Stomach (tissue), 9 donors: ENCODE results near the gene ENOX1. TPM values are rescaled to one million over a fixed set of nuclear protein-coding genes. Genes with fewer than 3 reads are reported as not detected.

ENCODE experiments used
- DNase-seq, 2 donors: peaks; one replicate each; pipeline versions ENCODE4 v3.0.0 to v3.0.0-alpha.2; 2013 to 2019
- H3K27ac ChIP-seq, 5 donors: fragments of 200-600 bp in 4 of 5; sonication (generic) in 4 of 5; one replicate each; pipeline ENCODE4 v1.5.1; 2013 to 2019; ENCODE audit warnings: mild to moderate bottlenecking in 1 of 5, moderate library complexity in 1 of 5
- H3K27me3 ChIP-seq, 3 donors: fragments of 200-600 bp; sonication (generic); one replicate each; pipeline ENCODE4 v1.5.1; 2017 to 2019; ENCODE audit warnings: mixed run types in 1 of 3
- H3K36me3 ChIP-seq, 4 donors: fragments of 200-600 bp; sonication (generic); 1 replicate in 3 of 4; 2 replicates in 1 of 4; pipeline ENCODE4 v1.5.1; 2016 to 2019
- H3K4me1 ChIP-seq, 4 donors: fragments of 200-600 bp; sonication (generic); one replicate each; pipeline ENCODE4 v1.5.1; 2016 to 2019
- H3K4me3 ChIP-seq, 4 donors: fragments of 200-600 bp; sonication (generic) in 3 of 4; one replicate each; pipeline ENCODE4 v1.5.1; 2016 to 2019; ENCODE audit warnings: mild to moderate bottlenecking in 1 of 4
- H3K9me3 ChIP-seq, 4 donors: fragments of 200-600 bp; sonication (generic); one replicate each; pipeline ENCODE4 v1.5.1; 2016 to 2019
- CTCF ChIP-seq, 7 experiments: fragments of 450-650 bp in 4 of 7; fragments of 200-600 bp in 3 of 7; sonication (generic) in 3 of 7; IDR thresholded peaks; one replicate each; pipeline ENCODE4 v1.5.1; 2016 to 2019; ENCODE audit warnings: antibody characterized with exemption in 7 of 7, control low read depth in 2 of 7, mild to moderate bottlenecking in 1 of 7
- EP300 ChIP-seq: sonication (generic); formaldehyde crosslinking; IDR thresholded peaks from one replicate; pipeline ENCODE4 v1.6.1; 2017; ENCODE audit warnings: antibody characterized with exemption
- POLR2A ChIP-seq, 4 donors: fragments of 450-650 bp; IDR thresholded peaks; one replicate each; pipeline ENCODE4 v1.6.1; 2016; ENCODE audit warnings: antibody characterized with exemption in 4 of 4, control low read depth in 2 of 4, mild to moderate bottlenecking in 1 of 4, moderate library complexity in 1 of 4
- POLR2AphosphoS5 ChIP-seq, 3 donors: sonication (generic); formaldehyde crosslinking; IDR thresholded peaks; one replicate each; pipeline ENCODE4 v1.6.1; 2016; ENCODE audit warnings: antibody characterized with exemption in 3 of 3
- WGBS, 5 donors: extraction: QIAGEN DNeasy Blood & Tissue Kit in 3 of 5; methylation state at CpG; one replicate each; pipeline versions ENCODE4 v1.1.5 to v1.1.7; 2013 to 2018; 5-methylcytosine and 5-hydroxymethylcytosine counted together
- intact Hi-C: fragments of 100-400 bp; cut with DNase I; formaldehyde crosslinking; loops from one replicate; pipeline ENCODE4 v1.15.1; 2023; ENCODE audit warnings: low total_unique reads
- polyA plus RNA-seq, 3 donors: library from polyadenylated mRNA; stranded (reverse); fragments of 200-250 nt; gene quantifications; one replicate each; pipeline ENCODE4 v1.2.3, GENCODE V29; 2013
- total RNA-seq, 5 donors: library from RNA; depleted of rRNA; stranded (reverse); fragments of >200 nt; gene quantifications; one replicate each; pipeline versions ENCODE4 v1.1.0 to v1.2.3, GENCODE V29; 2014 to 2016
- donor health status: healthy with polysubstance abuse.
- donor health status: Bipolar disorder and iron deficiency.
- donor health status: healthy.

ENOX1 gene
- total and polyA plus RNA-seq, 8 donors = 0.46 to 6.2 (median 1.4) TPM; not detected in 1

GRCh38 chr13:43445668-43446067 is 341.1 kb downstream of the ENOX1 start:
- WGBS, 5 donors = 64 to 84% (median 74%) methylated on average over 2 of the region's 2 CpGs
- intact Hi-C loops = no loop called here

GRCh38 chr13:43444081-43444480 is 342.7 kb downstream of the ENOX1 start:
- Histone ChIP-seq H3K36me3 (no peaks in the 10 kb centered on the region), H3K27ac (no peak overlapping the region), H3K4me3 (no peak overlapping the region), H3K27me3 (no peaks in the 10 kb centered on the region), H3K9me3 (no peaks in the 10 kb centered on the region), H3K4me1 (peaks cover 0 to 10% (median 4%) of the 10 kb centered on the region in 4 donors)
- DNase-seq = no peak
- WGBS, 5 donors = 74 to 90% (median 87%) methylated on average over 4 of the region's 4 CpGs
- intact Hi-C loops = no loop called here
- TF ChIP-seq POLR2AphosphoS5 (IDR thresholded peaks at IDR 0.05) = no peak
- no peak for TF ChIP-seq EP300
- no peak for TF ChIP-seq CTCF (IDR thresholded peaks at IDR 0.05)
- TF ChIP-seq POLR2A (IDR thresholded peaks at IDR 0.05) = no peak

More at GRCh38 chr13:43445668-43446067, 341.1 kb downstream of the ENOX1 start:
- Histone ChIP-seq H3K27me3 (no peaks in the 10 kb centered on the region), H3K9me3 (no peaks in the 10 kb centered on the region), H3K4me3 (no peak overlapping the region), H3K36me3 (no peaks in the 10 kb centered on the region), H3K27ac (no peak overlapping the region), H3K4me1 (peaks cover 0 to 11% (median 0%) of the 10 kb centered on the region in 4 donors)
- TF ChIP-seq EP300 (no peak), POLR2A (IDR thresholded peaks at IDR 0.05) (no peak)
- DNase-seq = no peak

DNA sequence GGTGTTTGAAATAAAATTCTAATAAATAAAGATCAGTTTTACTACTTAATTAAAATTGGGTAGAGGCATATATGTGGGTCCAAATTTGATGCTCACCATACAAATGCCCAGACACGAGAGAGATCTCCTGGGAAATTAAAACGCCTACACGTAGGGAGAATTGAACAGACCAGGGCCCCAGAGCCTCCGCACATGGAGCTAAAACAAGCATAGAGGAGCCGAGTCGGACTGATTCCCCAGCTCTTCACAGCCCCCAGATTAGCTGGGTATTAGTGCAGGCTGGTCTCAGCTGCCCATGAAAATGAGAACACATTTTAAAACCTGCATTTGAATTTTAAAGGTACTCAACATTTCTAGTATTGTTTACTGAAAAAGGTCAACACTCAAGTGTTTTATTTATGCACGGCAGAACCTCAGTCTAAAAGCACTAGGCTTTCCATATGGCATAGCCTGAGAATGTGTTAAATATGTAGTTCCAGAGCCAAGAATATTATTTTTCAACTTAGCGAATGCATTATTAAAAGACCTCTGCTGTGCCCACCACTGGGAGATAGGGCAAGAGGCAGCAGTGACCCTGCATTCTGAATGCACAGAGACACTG is 344.8 kb downstream of the ENOX1 start:
- 78 to 89% (median 84%) methylated on average over 8 of the region's 8 CpGs for WGBS, 5 donors
- Histone ChIP-seq H3K36me3 (no peaks in the 10 kb centered on the region), H3K4me1 (peaks cover 0 to 7% (median 0%) of the 10 kb centered on the region in 4 donors), H3K27me3 (no peaks in the 10 kb centered on the region), H3K27ac (no peak overlapping the region), H3K9me3 (no peaks in the 10 kb centered on the region), H3K4me3 (no peak overlapping the region)
- no peak for DNase-seq
- intact Hi-C loops = no loop called here
- TF ChIP-seq EP300 (no peak), CTCF (IDR thresholded peaks at IDR 0.05) (no peak), POLR2AphosphoS5 (IDR thresholded peaks at IDR 0.05) (no peak), POLR2A (IDR thresholded peaks at IDR 0.05) (no peak)

DNA sequence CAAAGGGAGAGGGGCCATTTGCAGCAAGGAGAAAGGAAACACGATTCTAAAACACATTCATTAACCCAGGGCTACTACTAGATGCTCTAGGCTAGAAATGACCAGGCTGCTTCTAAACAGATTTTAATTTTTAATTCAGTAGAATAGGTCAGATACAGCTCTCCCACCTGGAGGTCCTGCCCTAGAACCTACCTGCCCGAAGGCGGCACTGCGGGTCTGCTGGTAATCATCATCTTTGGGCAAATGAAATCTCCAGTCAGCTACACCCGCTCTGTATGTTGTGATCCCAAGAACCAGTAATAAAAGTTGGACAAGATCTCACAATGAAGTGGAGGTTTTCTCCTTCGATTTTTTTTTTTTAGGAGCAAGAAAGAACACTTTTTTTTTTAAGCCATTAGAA is 345.3 kb downstream of the ENOX1 start:
- Histone ChIP-seq H3K27ac (no peak overlapping the region), H3K4me1 (peaks cover 0 to 7% (median 0%) of the 10 kb centered on the region in 4 donors), H3K36me3 (no peaks in the 10 kb centered on the region), H3K4me3 (no peak overlapping the region), H3K27me3 (no peaks in the 10 kb centered on the region), H3K9me3 (no peaks in the 10 kb centered on the region)
- 66 to 82% (median 70%) methylated on average over 6 of the region's 6 CpGs for WGBS, 5 donors
- intact Hi-C loops = no loop called here
- no peak for DNase-seq
- TF ChIP-seq POLR2A (IDR thresholded peaks at IDR 0.05) (no peak), CTCF (IDR thresholded peaks at IDR 0.05) (no peak), POLR2AphosphoS5 (IDR thresholded peaks at IDR 0.05) (no peak), EP300 (no peak)

DNA sequence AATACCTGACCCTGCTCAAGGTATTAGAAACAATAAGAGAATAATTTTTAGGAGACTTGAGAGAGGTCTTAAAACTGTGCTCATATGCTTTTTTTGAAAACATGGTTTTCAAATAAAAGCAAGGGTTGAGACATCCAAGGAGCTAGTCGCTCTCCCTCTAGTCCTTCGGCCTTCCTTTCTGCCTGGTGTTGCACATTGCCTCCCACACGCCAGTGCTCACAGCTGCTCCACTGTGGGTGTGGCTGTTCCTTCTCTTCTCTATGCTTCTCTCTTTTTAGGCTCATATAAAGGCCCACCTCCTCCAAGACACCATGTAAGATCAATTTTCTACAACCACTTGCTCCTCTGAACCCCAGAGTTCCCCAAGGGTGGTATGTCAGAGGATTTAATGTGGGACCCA is 352.6 kb downstream of the ENOX1 start:
- TF ChIP-seq EP300 (no peak), CTCF (IDR thresholded peaks at IDR 0.05) (no peak), POLR2AphosphoS5 (IDR thresholded peaks at IDR 0.05) (no peak), POLR2A (IDR thresholded peaks at IDR 0.05) (no peak)
- Histone ChIP-seq H3K4me1 (peaks cover 0 to 7% (median 0%) of the 10 kb centered on the region in 4 donors), H3K4me3 (no peak overlapping the region), H3K27me3 (no peaks in the 10 kb centered on the region), H3K27ac (no peak overlapping the region), H3K9me3 (no peaks in the 10 kb centered on the region), H3K36me3 (no peaks in the 10 kb centered on the region)
- intact Hi-C loops = no loop called here
- WGBS, 5 donors = 84 to 94% (median 90%) methylated on average over 3 of the region's 3 CpGs
- DNase-seq = no peak
